Epithelial cell of proximal tubule (primary cell): Measurements from ENCODE around the gene INSL3. TPM values are rescaled to one million over a fixed set of nuclear protein-coding genes. Genes with fewer than 3 reads are reported as not detected.

Experiments used
- DNase-seq: peaks from one replicate; pipeline ENCODE4 v3.0.0-alpha.2; 2011; ENCODE audit warnings: low read depth
- H3K4me3 ChIP-seq: 2 replicates; pipeline ENCODE4 v1.5.1; 2011; ENCODE audit warnings: low read depth, mild to moderate bottlenecking, low read length
- total RNA-seq: library from RNA; depleted of rRNA; stranded (reverse); fragments of >200 nt; gene quantifications from 2 replicates; pipeline ENCODE4 v1.2.3, GENCODE V29; 2015
- TF ChIP-seq, protein P1 (sequence below): conservative IDR thresholded peaks from 2 replicates; pipeline ENCODE4 v1.5.1; 2012; ENCODE audit warnings: low read depth, mild to moderate bottlenecking, low read length

Gene INSL3
- total RNA-seq, 1 donor from 2014 or later, result not detected

DNA sequence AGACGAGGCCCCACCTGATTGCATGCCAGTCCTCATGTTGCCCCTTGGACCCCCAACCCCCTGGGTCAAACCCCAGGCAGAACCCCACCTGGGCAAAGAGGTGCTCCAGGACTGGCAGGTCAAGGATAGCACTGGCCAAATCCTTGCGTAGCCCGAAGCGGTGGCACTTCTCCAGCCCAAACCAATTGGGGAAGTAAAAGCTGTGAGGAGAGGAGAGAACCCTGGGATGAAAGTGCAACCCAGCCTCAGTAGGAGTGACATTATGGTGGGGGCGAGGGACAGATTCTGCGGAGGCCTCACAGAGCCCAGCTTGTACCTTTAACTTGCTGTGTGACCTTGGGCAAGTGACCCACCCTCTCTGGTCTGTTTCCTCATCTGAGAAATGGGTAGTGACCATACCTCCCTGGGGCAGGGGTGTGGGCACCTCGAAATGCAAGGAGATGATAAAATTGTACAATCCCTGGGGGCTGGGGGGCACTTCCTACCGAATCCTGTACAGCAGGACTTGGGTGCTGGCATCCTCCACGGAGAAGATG, 22.0 kb upstream of the INSL3 start:
- no peak overlapping the region for H3K4me3 ChIP-seq
- TF ChIP-seq, protein P1, sequence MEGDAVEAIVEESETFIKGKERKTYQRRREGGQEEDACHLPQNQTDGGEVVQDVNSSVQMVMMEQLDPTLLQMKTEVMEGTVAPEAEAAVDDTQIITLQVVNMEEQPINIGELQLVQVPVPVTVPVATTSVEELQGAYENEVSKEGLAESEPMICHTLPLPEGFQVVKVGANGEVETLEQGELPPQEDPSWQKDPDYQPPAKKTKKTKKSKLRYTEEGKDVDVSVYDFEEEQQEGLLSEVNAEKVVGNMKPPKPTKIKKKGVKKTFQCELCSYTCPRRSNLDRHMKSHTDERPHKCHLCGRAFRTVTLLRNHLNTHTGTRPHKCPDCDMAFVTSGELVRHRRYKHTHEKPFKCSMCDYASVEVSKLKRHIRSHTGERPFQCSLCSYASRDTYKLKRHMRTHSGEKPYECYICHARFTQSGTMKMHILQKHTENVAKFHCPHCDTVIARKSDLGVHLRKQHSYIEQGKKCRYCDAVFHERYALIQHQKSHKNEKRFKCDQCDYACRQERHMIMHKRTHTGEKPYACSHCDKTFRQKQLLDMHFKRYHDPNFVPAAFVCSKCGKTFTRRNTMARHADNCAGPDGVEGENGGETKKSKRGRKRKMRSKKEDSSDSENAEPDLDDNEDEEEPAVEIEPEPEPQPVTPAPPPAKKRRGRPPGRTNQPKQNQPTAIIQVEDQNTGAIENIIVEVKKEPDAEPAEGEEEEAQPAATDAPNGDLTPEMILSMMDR, result no peak
- DNase-seq, result no peak

DNA sequence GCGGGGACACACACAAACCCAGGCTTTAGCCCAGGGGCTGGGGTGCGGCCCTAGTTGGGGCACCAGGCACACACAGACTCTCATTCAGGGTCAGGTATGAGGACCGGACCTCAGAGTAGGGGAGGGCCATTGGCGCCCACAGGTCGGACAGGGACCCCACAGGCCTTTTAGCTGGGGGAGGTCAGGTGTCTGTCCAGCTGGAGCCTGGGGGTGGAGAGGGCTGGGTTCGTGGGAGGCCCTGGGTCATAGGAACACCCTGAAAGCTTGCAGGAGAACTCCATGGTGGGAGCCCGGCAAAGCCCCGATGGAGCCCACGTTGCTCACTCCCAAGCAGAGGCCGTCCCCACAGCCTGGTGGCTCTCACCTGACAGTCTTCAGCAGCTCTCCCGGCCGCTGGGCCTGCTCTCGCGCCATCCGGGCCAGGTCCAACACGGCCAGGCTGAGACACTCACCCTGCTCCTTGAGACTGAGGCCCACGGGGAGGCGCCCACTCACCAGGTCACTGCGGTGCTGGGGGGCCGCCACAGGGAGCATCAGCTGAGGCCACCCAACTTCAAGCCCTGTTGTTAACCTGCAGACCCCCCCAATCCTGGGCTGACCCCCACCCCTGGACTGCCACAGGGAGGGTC, 21.5 kb upstream of the INSL3 start:
- DNase-seq, result no peak
- TF ChIP-seq, protein P1, result no peak
- H3K4me3 ChIP-seq, result peak overlapping the region; percentile 53

DNA sequence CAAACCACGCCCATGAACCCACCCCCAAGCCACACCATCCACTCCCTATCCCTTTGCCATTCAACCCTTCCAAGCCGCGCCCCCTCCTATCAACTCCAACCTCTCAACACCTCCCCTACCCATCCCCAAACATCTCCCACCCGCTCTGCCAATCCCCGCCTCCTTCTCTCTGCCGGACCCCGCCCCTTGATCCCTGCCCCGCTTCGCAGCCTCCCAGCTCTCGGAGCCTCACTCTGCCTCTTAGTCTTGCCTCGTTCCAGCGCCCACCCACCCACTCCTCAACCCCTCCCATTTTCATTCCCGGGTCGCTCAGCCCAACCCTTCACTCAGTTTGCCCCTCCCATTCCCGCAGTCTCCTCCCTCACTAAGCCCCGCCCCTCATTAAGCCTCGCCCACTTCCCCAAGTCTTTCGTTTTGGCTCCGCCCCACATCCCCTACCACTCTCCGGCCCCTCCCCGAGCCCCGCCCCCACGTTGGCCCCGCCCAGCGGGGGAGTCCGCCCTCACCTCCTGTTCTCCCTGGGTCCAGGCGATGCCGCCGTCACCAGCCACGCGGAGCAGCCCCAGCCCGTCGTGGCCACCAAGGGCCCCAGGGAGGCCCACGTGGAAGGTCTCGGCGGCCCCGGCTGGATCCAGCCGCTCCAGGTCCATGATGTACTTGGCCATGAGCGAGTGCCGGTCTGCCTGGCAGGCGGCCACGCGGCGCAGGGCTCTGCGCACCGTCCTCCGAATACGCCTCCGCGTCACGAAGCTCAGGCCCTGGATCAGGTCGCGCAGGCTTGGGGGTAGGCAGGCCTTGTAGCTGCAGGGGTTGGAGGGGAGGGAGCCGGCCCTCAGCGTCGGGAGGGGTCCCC, 20.7 kb upstream of the INSL3 start:
- TF ChIP-seq, protein P1, result no peak
- DNase-seq, result peak; percentile 42
- H3K4me3 ChIP-seq, result peak overlapping the region; percentile 55

DNA sequence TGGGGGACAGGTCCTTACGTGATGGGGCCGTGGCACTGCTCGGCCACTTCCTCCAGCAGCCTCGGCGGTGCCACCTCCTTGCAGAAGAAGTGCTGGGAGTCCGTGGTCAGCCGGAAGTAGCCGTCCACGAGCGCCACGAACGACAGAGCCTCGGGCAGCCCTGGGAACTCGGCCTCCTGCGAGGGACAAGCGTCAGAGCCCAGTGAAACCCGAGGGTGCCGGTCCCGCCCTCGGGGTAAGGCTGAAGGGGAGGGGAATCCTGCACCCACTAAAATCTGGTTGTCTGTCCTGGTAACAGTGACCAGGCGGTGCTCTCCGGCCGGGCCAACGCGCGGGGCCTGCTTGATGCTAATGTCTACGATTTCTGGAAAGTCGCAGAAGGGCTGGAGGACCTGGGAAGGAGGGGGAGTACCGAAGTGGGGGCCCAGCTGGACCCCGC, 20.1 kb upstream of the INSL3 start:
- TF ChIP-seq, protein P1, result no peak
- H3K4me3 ChIP-seq, result peak overlapping the region; percentile 55
- DNase-seq, result no peak

DNA sequence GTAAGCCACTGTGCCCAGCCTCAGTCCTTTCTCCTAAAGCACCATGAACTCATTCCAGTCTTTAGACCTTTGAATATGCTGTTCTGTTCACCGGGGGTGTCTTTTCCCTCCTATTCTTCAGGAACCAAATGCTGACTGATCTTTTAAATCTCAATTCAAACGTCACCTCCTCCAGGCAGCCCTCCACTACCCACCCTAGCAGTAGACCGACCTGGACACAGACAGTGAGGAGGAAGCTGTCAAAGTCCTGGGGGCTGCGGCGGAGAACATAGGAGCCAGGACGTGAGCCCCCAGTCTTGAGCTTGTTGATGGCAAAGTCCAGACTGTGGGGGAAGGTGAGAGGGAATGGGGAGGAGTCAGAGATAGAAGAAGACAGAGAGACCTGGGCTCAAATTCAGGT, 18.7 kb upstream of the INSL3 start:
- DNase-seq, result no peak
- H3K4me3 ChIP-seq, result no peak overlapping the region
- TF ChIP-seq, protein P1, result no peak

DNA sequence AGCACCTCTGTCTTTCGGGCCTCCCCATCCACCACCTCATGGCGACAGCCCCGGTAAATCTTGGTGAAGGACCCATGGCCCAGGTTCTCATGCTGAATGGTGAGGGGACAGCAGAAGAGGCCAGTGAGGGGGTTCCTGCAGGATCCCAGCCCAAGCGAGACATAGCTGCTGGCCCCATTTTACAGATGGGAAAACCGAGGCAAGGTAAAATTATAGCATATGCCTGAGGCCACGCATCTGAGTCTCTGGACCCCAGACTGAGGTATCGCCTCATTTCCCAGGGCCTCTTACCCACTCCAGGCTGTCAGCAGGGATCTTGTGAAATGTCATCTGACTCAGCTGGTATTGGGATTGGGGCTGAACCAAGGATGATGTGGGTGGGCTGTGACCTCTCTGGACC, 16.7 kb upstream of the INSL3 start:
- DNase-seq, result no peak
- H3K4me3 ChIP-seq, result no peak overlapping the region
- TF ChIP-seq, protein P1, result no peak
